ENCODE data around the gene FBN3. TPM values are rescaled to one million over a fixed set of nuclear protein-coding genes. Genes with fewer than 3 reads are reported as not detected.

The FBN3 gene
- total RNA-seq, 1 donor from 2014 or later = 0.57 TPM

DNA sequence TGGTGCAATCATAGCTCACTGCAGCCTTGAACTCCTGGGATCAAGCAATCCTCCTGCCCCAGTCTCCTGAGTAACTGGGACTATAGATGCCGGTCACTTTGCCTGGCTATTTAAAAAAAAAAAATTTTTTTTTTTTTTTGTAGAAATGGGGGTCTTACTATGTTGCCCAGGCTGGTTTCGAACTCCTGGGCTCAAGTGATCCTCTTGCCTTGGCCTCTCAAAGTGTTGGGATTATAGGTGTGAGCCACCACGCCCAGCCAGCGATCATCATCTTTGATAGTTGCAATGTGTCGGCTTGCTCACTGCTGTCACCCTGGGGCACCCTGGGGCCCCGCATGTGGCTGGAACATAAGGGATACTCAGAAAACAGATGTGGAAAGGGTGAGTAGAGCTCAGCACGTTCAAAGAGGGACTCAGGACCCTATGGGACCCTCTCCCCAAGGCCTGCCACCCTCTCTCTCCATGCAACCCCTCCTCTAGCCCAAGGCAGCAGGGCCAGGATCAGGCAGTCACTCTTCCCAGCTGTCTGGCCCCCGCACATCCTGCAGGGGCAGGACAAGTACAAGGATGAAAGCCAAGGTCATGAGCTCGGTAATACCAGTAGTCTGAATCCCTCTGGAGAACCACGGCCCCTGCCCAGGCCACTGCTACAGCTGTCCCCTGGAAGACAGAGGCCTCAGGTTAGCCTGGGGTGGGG lies 103.4 kb downstream of the FBN3 start:
- Mint-ChIP-seq H3K4me1 (ENCODE audit: low read depth) (no peaks in the 10 kb centered on the region), H3K9me3 (ENCODE audit: low read depth) (no peaks in the 10 kb centered on the region), H3K36me3 (ENCODE audit: low read depth) (peaks cover 2% of the 10 kb centered on the region), H3K27ac (ENCODE audit: unreplicated experiment) (no peak overlapping the region), H3K4me3 (ENCODE audit: unreplicated experiment) (no peak overlapping the region), H3K27me3 (ENCODE audit: low read depth) (peaks cover 7% of the 10 kb centered on the region)
- no peak for DNase-seq (ENCODE audit: low spot score)
- TF ChIP-seq, protein P1, sequence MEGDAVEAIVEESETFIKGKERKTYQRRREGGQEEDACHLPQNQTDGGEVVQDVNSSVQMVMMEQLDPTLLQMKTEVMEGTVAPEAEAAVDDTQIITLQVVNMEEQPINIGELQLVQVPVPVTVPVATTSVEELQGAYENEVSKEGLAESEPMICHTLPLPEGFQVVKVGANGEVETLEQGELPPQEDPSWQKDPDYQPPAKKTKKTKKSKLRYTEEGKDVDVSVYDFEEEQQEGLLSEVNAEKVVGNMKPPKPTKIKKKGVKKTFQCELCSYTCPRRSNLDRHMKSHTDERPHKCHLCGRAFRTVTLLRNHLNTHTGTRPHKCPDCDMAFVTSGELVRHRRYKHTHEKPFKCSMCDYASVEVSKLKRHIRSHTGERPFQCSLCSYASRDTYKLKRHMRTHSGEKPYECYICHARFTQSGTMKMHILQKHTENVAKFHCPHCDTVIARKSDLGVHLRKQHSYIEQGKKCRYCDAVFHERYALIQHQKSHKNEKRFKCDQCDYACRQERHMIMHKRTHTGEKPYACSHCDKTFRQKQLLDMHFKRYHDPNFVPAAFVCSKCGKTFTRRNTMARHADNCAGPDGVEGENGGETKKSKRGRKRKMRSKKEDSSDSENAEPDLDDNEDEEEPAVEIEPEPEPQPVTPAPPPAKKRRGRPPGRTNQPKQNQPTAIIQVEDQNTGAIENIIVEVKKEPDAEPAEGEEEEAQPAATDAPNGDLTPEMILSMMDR (IDR thresholded peaks at IDR 0.05) = no peak

DNA sequence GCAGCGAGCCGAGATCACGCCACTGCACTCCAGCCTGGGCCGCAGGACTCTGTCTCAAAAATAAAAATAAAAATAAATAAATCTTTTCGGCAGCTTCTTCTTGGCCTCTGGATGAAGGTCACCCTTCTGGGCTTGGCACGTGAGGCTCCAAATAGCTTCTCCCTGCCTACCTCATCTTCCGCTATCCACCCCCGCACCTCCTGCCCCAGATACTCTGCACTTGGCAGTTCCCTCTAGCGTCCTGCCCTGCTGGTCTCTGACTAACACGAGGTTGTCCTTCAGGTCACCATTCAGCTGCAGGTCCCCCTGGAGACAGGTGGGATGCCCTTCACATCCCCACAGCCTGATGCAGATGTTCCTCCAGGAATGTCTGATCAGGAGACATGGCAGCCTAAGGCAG lies 105.4 kb downstream of the FBN3 start:
- Mint-ChIP-seq H3K4me3 (ENCODE audit: unreplicated experiment) (no peak overlapping the region), H3K27ac (ENCODE audit: unreplicated experiment) (no peak overlapping the region), H3K9me3 (ENCODE audit: low read depth) (no peaks in the 10 kb centered on the region), H3K4me1 (ENCODE audit: low read depth) (no peaks in the 10 kb centered on the region), H3K27me3 (ENCODE audit: low read depth) (peaks cover 5% of the 10 kb centered on the region), H3K36me3 (ENCODE audit: low read depth) (peaks cover 2% of the 10 kb centered on the region)
- TF ChIP-seq, protein P1 (IDR thresholded peaks at IDR 0.05) = no peak
- no peak for DNase-seq (ENCODE audit: low spot score)

DNA sequence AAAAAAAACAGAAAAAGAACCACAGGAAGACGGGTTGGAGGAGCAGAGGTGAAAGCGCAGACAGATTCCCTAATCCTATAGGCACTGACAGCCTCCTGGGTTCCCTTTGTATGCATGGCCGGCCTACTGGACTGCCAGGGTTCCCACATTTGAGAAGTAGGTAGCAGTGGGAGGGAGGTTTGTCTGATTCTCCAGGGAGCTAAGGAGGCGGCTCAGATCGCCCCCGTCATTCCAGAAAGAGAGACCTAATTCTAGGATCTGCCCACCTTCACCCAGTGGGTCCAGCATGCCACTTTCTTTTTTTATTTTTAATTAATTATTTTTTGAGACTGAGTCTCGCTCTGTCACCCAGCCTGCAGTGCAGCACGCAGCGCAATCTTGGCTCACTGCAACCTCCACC lies 106.5 kb downstream of the FBN3 start:
- TF ChIP-seq, protein P1 (IDR thresholded peaks at IDR 0.05) = no peak
- no peak overlapping the region for H3K27ac Mint-ChIP-seq (ENCODE audit: unreplicated experiment)
- H3K4me1 Mint-ChIP-seq (ENCODE audit: low read depth) = no peaks in the 10 kb centered on the region
- no peak overlapping the region for H3K4me3 Mint-ChIP-seq (ENCODE audit: unreplicated experiment)
- no peaks in the 10 kb centered on the region for H3K9me3 Mint-ChIP-seq (ENCODE audit: low read depth)
- H3K27me3 Mint-ChIP-seq (ENCODE audit: low read depth) = peaks cover 4% of the 10 kb centered on the region
- no peak for DNase-seq (ENCODE audit: low spot score)
- H3K36me3 Mint-ChIP-seq (ENCODE audit: low read depth) = peaks cover 2% of the 10 kb centered on the region

DNA sequence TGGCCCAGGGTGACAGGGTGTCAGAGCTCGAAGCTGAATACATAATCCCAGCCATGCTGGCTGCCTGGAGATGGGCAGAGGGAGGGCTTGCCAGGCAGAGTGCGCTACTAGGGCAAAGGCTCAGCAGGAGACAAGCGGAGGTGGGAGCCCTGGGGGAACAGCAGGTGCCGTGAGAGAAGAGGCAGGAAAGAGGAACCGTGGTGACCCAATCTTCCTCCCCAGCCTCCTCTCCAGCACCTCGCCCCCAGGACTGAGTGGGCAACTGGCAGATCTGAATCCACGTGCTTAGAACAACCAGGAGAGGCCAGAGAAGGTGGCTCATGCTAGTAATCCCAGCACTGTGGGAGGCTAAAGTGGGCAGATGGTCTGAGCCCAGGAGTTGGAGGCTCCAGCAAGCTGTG lies 107.9 kb downstream of the FBN3 start:
- no peak overlapping the region for H3K27ac Mint-ChIP-seq (ENCODE audit: unreplicated experiment)
- H3K27me3 Mint-ChIP-seq (ENCODE audit: low read depth) = peaks cover 11% of the 10 kb centered on the region
- TF ChIP-seq, protein P1 (IDR thresholded peaks at IDR 0.05) = no peak
- no peaks in the 10 kb centered on the region for H3K4me1 Mint-ChIP-seq (ENCODE audit: low read depth)
- no peak for DNase-seq (ENCODE audit: low spot score)
- no peak overlapping the region for H3K4me3 Mint-ChIP-seq (ENCODE audit: unreplicated experiment)
- H3K36me3 Mint-ChIP-seq (ENCODE audit: low read depth) = no peaks in the 10 kb centered on the region
- H3K9me3 Mint-ChIP-seq (ENCODE audit: low read depth) = no peaks in the 10 kb centered on the region

DNA sequence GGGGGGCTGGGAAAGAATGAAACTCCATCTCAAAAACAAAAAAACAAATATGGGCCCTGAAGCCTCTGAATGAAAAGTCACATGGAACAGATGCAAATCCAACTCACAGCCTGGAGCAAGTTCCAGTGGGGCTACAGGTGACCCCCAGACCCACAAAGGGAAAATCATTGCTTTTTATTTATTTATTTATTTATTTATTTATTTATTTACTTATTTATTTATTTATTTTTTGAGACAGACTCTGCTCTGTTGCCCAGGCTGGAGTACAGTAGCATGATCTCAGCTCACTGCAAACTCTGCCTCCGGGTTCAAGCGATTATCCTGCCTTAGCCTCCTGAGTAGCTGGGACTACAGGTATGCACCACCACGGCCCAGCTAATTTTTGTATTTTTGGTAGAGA lies 110.2 kb downstream of the FBN3 start:
- Mint-ChIP-seq H3K4me1 (ENCODE audit: low read depth) (no peaks in the 10 kb centered on the region), H3K27me3 (ENCODE audit: low read depth) (peaks cover 16% of the 10 kb centered on the region), H3K36me3 (ENCODE audit: low read depth) (no peaks in the 10 kb centered on the region), H3K9me3 (ENCODE audit: low read depth) (no peaks in the 10 kb centered on the region), H3K4me3 (ENCODE audit: unreplicated experiment) (no peak overlapping the region), H3K27ac (ENCODE audit: unreplicated experiment) (no peak overlapping the region)
- TF ChIP-seq, protein P1 (IDR thresholded peaks at IDR 0.05) = no peak
- no peak for DNase-seq (ENCODE audit: low spot score)

Measured in chondrocyte (in vitro differentiated cells).